Fibroblast of the aortic adventitia (primary cell): ENCODE measurements around the gene PLA2G4E. TPM values are rescaled to one million over a fixed set of nuclear protein-coding genes. Genes with fewer than 3 reads are reported as not detected.

Source experiments
- DNase-seq: peaks from one replicate; pipeline ENCODE4 v3.0.0-alpha.2; 2010; ENCODE audit warnings: low read depth
- H3K4me3 ChIP-seq: 2 replicates; pipeline ENCODE4 v1.5.1; 2011; ENCODE audit warnings: low read depth, mild to moderate bottlenecking, control low read depth, low read length, moderate library complexity
- total RNA-seq: library from RNA; depleted of rRNA; stranded (reverse); fragments of >200 nt; gene quantifications from 2 replicates; pipeline ENCODE4 v1.2.3, GENCODE V29; 2012; ENCODE audit warnings: low replicate concordance
- TF ChIP-seq, protein P1 (sequence below): IDR thresholded peaks from 2 replicates; pipeline ENCODE4 v1.5.1; 2011; ENCODE audit warnings: mild to moderate bottlenecking, low read length, control low read depth, inconsistent platforms; ENCODE audit not compliant: insufficient read depth

PLA2G4E gene
- total RNA-seq, 1 donor = not detected

DNA sequence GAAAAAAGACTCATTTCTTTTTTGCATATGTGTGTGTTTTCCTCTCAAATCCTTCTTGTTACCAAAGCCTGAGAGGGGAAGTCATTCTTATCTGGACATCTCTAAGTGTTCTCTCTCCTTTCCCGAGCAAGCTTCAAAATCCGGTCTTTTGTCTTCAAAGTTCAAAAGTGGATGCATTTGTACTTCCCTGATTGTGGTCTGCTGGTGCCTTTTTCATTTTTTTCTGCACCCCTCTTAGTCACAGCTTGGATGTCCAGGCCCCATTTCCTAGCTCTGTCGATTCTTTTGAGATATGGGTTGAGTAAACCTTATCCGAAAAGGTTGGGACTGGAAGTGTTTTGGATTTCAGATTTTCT is 83.3 kb downstream of the PLA2G4E start:
- TF ChIP-seq, protein P1, sequence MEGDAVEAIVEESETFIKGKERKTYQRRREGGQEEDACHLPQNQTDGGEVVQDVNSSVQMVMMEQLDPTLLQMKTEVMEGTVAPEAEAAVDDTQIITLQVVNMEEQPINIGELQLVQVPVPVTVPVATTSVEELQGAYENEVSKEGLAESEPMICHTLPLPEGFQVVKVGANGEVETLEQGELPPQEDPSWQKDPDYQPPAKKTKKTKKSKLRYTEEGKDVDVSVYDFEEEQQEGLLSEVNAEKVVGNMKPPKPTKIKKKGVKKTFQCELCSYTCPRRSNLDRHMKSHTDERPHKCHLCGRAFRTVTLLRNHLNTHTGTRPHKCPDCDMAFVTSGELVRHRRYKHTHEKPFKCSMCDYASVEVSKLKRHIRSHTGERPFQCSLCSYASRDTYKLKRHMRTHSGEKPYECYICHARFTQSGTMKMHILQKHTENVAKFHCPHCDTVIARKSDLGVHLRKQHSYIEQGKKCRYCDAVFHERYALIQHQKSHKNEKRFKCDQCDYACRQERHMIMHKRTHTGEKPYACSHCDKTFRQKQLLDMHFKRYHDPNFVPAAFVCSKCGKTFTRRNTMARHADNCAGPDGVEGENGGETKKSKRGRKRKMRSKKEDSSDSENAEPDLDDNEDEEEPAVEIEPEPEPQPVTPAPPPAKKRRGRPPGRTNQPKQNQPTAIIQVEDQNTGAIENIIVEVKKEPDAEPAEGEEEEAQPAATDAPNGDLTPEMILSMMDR = no peak
- no peak for DNase-seq
- H3K4me3 ChIP-seq = no peak overlapping the region

DNA sequence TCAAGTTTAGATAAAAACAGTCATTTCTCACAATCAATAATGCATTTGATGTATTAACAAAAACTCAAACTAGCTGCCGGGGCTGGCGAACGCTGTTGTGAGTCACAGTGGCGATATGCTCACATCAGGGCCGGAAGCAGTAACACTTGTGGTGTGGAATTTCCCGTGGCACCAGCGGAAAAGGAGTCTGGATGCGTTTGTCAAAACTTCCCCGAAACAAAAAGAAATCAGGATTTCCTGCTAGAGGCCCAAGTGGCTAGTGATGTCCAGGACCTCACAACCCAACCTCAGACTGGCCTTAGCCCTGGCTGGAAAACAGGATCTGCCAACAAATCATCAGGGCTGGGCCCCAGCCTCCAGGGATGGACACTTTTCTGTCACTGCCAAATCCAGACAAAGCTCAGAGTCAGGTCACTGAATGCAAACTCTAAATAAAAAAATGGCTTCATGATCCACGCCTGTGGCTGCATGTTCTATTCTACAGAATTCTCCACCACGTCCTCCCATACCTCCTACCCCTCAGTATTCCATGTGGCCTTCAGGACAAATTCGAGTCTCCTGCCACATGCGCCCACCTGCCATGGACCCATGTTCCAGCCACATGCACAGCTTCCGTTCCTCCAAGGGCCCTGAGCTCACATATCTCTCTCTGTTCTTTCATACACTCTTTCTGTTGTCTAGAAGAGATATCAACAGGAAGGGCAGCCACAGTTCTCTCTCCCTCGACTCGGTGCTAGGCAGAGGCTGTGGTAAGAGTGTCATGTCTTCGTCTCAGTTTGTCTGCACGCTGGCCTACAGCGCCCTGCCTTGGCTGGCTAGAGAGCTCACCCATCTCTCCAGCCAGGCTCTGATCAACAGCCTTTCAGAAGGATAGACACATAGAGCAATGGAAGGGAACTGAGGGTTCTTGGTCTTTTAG is 83.9 kb downstream of the PLA2G4E start:
- DNase-seq = no peak
- TF ChIP-seq, protein P1 = no peak
- no peak overlapping the region for H3K4me3 ChIP-seq

DNA sequence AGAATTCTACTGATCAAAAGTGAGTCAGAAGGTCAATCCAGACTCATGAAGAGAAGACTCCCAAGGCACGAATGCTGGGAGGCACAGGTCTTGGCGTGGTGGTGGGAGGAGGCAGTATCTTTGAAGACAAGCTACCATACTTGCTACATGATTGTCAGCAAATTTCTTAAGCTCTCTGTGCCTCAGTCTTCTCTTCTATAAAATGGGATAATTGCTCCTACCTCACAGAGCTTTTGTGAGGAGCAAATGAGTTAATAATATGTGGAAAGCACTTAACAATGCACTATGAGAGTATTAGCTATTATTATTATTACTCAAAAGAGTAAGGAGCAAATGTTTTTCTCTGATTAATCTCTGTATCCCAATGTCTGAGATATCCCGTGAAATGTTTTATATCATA is 84.7 kb downstream of the PLA2G4E start:
- DNase-seq = no peak
- TF ChIP-seq, protein P1 = no peak
- H3K4me3 ChIP-seq = no peak overlapping the region

DNA sequence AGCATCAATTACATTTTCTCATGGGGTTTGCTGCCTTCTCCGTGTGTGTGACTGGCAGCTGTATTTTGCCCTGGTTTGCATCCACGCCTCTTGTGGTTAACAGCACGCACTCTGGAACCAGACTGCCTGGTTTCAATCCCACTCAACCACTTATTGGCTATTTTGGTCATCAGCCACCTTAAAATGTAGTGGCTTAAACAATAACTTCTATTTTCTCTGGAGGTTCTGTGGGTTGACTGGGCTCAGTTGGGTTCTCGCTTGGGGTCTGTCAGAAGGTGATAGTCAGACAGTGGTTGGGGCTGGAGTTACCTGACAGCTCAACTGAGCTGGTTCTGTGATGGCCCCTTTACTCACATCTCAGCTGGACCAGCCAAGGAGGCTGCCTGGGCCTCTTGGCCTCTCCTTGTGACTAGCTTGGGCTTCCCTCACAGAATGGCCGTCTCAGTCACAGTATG is 85.2 kb downstream of the PLA2G4E start:
- TF ChIP-seq, protein P1 = no peak
- H3K4me3 ChIP-seq = no peak overlapping the region
- DNase-seq = no peak

DNA sequence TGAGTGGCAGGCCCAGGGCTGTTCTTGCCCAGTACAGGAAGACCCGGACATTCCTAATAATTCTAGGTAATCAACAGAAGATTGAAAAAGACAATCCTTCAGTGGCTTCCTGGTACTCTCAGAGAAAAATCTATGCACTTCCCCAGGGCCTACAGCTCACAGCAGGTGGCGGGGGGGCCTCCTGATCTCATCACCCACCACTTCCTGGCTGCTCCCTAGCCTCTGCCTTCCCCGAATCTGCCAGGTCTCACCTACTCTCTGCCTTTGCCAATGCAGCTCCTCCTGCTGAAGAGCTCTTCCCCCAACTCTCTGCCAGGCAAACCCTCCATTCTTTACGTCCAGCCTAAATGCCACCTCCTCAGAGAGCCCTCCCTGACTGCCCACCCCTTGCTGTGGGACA is 86.0 kb downstream of the PLA2G4E start:
- no peak for DNase-seq
- TF ChIP-seq, protein P1 = no peak
- H3K4me3 ChIP-seq = no peak overlapping the region

DNA sequence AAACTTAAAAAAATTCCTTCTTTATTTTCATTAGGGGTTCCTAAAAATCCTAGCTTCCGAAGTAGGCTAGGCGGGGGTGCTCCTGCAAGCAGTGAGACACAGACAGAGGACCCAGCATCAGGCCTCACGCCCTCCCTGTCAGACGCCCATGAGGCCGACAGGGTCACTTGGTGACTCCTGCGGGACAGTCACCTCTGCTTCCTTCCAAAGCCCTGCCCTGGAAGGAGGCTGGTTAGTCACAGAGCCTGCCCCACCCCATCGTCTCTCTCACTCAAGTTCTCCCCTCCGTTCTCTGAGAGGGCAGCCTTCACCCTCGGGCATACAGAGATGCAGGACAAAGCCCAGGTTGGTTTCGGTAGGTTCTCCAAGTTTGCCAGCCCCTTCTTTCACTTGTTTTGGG is 87.1 kb downstream of the PLA2G4E start:
- DNase-seq = no peak
- H3K4me3 ChIP-seq = no peak overlapping the region
- TF ChIP-seq, protein P1 = no peak
